PC-9 (cell line): ENCODE results near the gene EEPD1.

ENCODE experiments used
- EZH2 ChIP-seq: fragments of 200-600 bp; sonication (generic); IDR thresholded peaks from 2 replicates; pipeline ENCODE4 v1.8.0; 2017; ENCODE audit warnings: antibody characterized with exemption, low read depth
- TF ChIP-seq, protein P1 (sequence below): fragments of 200-600 bp; sonication (generic); conservative IDR thresholded peaks from 2 replicates; pipeline ENCODE4 v1.6.1; 2017; ENCODE audit warnings: mixed run types, antibody characterized with exemption, mild to moderate bottlenecking, moderate library complexity

DNA sequence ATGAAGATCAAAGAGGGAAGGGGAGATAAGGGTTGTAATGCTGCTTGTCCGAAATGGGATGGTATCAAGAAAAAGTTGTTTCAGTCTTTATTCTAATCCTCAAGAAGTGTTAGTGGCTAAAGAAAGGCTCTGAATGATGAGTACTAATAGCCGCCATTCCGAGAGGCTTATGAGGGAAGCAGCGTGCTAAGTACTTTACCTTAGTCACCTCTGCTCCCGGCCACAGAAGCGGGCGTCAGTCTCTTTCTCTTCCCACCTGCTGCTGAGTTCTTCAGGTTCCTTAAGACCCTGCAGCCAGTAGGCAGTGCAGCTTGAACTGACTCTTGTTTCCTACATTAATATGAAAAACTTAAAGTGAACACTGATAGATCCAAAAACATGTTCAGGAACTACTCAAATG is 73.1 kb downstream of the EEPD1 start:
- TF ChIP-seq, protein P1, sequence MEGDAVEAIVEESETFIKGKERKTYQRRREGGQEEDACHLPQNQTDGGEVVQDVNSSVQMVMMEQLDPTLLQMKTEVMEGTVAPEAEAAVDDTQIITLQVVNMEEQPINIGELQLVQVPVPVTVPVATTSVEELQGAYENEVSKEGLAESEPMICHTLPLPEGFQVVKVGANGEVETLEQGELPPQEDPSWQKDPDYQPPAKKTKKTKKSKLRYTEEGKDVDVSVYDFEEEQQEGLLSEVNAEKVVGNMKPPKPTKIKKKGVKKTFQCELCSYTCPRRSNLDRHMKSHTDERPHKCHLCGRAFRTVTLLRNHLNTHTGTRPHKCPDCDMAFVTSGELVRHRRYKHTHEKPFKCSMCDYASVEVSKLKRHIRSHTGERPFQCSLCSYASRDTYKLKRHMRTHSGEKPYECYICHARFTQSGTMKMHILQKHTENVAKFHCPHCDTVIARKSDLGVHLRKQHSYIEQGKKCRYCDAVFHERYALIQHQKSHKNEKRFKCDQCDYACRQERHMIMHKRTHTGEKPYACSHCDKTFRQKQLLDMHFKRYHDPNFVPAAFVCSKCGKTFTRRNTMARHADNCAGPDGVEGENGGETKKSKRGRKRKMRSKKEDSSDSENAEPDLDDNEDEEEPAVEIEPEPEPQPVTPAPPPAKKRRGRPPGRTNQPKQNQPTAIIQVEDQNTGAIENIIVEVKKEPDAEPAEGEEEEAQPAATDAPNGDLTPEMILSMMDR: no peak
- no peak for TF ChIP-seq EZH2
